Stimulated activated CD4-positive, alpha-beta T cell treated with anti-CD3 and anti-CD28 coated beads, Interleukin-1b, Interleukin-23, amount 100 ng/mL, for 1 hour (primary cell): ENCODE results near the gene PDE10A.
"Not testable (repeated sequence)": the region's sequence is repeated elsewhere in the genome, so short reads cannot be mapped to it uniquely, and the experiment has no call there.

ENCODE experiments used
- DNase-seq, 2 donors: peaks; one replicate each; pipeline ENCODE4 v3.0.0-alpha.2; 2020; ENCODE audit warnings: low read depth in 2 of 2

PDE10A gene

DNA sequence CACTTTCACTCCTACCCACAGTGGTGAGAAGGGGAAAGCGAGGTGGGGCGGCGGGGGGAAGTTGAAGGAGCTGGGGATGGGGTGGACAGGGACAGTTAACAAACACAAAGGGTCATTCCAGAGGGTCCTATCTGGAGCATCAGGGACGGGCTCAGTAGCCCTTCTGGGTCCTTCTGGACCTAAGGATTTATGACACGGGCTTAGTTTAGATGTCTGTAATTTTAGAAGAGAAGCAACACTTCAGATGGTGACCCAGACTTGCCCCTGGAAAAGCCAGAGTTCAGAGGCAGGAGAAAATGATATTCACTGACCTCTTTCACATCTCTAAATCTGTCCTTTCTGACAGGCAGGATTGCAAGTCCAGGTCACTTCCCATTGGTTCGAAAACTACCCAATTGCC, 36.3 kb downstream of the PDE10A start:
- DNase-seq = no peak

DNA sequence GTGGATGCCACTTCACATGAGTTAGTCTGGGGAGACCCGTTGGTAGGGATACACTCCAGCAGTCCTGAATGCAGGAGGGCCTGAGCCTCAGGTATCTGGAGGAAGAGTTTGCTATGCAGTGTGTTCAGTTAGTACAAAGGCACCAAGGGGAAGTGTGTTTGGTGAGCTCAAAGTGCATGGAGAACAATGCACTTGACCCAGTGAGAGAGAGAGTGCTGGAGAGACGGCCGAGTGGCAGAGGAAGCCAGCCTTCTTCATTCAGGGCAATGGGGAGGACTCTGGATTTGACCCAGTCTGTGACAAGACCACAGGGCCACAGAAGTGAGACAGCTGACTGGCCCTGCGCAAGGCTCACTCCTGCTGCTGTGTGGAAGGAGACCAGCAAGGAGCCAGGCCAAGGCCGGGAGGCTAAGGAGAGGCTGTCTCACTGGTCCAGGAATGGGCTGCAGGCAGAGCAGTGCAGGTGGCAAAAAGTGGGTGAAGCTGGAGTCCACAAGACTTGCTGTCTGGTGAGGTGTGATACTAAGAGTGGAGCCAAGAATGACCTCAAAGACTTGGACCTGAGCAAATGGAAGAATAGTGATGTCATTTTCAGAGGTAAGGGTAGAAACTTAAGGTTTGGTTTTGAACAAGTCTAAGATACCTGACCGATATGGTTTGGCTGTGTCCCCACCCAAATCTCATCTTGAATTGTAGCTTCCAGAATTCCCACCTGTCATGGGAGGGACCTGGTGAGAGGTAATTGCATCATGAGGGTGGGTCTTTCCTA, 38.0 kb downstream of the PDE10A start:
- no peak for DNase-seq

DNA sequence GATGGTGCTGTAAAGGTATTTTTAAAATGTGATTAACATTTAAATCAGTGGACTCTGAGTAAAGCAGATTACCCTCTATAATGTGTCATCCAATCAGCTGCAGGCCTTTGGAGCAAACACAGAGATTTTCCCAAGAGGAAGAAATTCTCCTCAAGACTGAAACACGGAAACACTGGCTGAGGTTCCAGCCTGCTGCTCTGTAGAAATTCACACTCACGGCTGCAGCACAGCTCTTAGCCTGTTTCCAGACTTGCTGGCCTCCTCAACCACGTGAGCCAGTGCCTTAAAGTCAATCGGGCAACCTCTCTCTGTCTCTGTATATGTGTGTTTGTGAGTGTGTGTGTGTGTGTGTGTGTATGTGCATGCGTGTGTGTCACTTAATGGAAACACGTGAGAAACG, 41.1 kb downstream of the PDE10A start:
- no peak for DNase-seq

DNA sequence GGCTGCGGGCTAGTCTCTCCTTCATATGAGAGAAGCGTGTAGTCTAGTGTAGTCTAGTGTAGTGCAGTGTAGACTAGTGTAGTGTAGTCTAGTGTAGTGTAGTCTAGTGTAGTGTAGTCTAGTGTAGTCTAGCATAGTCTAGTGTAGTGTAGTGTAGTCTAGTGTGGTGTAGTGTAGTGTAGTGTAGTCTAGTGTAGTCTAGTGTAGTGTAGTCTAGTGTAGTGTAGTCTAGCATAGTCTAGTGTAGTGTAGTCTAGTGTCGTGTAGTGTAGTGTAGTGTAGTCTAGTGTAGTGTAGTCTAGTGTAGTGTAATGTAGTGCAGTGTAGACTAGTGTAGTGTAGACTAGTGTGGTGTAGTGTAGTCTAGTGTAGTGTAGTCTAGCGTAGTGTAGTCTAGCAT, 44.1 kb downstream of the PDE10A start:
- not testable (repeated sequence) for DNase-seq

DNA sequence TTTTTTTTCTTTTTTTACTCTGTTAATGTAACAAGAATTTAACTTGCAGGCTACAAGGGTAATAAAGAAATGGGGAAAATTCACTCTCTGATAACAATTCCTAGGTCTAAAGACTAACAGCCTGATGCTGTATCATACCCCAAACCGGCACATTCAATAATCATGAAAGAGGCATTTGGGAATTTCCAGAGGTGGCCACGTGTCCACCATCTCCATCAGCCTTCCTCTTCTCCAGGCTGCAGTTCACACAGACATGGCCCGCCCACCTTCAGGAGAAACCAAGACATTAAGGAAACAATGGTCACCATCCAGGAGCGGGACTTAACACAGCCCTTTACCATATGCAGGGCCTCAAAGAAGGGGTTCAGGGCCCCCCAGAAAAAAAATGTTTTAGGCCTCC, 44.8 kb downstream of the PDE10A start:
- no peak for DNase-seq

DNA sequence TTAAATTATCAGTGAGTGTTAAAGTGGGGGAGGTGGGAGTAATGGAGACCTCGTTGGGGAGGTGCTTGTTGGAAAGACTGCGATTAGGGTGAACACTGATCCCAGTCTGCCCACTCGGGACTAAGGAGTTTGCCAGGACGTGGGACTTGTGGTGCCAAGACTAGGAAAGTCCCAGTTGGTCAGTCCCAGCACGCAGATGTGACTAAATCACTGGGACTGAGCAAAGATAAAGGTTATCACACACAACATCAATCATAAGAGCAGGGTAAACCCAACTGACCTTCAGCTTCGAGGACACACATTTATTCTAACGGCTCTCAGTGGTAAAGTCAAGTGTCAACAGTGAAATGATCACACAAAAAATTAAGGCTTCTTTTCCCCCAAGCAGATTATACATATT, 45.5 kb downstream of the PDE10A start:
- DNase-seq = no peak

DNA sequence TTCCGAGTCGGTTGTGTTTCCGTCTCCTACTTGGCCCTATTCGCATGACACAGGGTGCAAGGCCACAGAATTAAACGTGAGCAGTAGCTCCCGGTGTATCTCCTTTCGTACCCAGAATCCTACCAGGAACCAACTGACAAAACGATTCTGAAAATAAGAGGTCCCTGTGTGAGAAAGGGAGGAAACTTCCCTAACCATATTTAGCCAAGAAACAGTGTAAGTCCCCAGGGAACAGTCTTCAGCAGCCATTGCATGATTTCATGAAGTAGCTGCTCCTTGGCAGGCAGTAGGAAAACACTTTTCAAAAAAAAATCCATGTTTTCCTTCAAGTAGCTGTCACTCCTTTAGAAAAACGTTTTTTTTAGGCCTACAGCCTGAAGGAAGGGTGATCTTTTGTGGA, 46.9 kb downstream of the PDE10A start:
- DNase-seq = no peak

DNA sequence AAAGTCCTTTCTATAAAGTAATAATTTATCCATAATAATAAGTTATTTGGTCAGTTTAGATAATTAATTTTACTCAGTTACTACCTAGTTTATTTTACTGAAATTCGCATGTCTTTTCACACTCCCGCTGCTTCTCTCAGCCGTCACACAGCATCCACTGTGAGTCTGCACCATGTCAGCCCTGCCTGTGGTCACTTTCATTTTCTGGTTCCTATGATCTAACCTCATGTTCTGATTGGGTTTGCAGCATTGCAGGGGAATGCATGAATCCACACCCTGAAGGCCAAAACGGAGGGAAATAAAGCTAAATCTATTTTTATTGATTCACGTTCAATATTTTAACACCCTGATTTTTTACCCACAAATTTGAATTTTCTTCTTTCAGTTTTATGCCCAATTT, 47.4 kb downstream of the PDE10A start:
- DNase-seq = no peak

DNA sequence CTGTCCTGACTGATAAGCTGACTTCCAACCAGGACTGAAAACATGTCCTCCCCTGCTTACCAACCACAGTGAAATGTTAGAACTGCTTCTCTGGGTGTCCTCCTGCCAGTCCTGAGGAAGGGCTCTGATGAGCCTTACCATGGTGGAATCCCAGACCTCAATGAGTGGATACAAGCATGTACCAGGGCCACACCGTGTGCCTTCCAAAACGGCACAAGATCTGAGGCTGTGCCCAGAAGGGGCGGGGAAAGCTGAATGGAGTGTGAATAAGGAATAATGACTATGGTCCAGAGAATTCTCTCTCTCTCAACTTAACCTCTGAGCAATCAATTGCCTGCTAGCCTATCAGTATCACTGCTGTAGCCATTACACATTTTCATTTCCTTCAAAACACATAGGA, 51.7 kb downstream of the PDE10A start:
- DNase-seq = no peak

DNA sequence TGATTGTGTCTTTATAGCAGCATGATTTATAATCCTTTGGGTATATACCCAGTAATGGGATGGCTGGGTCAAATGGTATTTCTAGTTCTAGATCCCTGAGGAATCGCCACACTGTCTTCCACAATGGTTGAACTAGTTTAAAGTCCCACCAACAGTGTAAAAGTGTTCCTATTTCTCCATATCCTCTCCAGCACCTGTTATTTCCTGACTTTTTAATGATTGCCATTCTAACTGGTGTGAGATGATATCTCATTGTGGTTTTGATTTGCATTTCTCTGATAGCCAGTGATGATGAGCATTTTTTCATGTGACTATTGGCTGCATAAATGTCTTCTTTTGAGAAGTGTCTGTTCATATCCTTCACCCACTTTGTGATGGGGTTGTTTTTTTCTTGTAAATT, 54.5 kb downstream of the PDE10A start:
- not testable (repeated sequence) for DNase-seq

DNA sequence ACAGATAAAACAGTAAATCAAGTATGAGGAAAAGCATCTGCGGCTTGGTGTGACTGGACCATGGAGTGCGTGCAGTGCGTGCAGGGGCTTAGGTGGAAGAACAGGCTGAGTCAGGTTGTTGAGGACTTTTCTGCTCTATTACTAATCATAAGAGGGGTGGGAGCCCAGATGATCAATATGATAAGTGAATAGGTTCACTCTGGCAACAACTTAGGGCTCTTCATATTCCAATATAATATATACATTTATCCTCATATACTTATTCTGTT, 56.4 kb downstream of the PDE10A start:
- DNase-seq = no peak

DNA sequence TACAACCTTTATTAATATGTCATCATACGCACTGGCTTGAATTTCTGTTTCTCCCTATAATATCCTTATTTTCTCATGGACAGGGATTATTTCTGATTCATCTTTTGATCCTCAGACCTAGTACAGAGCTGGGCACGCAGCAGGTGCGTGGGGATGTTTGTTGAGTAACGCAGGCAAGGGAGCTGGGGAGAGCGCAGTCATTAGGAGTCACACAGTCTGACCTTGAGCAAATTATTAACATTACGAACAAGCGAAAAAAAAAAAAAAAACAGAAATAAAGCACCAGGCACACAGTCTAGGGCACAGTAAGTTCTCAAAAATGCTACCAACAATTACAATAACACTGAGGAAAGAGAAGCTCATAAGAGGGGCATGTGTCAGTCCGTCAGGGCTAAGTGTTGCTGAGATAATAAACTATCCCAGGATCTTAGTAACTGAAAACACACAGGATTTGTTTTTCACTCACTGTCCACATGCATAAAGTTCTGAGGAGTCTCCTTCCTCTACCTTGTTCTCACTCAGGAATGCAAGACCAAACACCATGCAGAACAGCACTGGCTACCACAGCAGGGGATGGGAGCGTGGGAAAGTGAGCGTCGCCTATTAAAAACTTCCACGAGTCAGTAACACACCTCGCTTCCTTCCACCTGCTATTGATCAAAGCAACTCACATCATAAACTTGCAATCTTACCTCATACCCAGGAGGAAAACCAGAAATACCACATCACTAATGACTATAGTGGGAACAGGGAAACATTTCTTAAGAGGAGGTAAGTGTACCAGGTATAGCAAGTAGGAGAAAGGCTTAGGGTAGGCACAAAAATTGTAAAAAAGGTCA, 56.9 kb downstream of the PDE10A start:
- DNase-seq = no peak

DNA sequence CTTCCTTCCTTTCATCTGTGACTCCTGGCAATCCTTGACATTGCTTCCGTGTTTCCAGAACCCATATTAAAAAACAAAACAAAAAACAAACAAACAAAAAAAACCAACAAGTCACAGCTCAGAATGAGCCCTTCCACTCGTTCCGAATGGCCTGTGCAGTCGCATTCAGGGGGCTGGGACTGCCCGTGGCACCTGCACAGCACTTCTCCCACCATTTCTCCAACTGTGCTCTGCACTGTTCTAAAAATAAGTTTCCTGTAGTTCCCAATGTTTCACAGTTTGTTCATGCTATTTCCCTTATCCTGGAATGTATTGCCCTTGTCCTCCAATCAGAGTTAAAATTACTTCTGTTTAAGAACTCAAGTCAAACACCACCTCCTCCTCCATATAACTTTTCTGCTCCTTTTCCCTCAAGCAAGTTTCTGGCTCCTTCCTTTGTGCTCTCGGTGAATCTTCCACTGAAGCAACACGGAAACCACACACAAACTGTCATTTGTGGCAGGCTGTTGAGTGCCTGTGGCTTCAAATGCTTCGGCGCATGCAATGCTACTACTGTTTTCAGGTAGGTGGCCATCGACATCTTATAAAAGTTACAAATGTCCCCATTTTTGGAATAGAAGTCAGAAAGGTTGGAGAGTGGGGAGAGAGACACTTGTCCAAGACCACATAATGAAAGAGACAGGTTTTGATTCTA, 57.7 kb downstream of the PDE10A start:
- no peak for DNase-seq

DNA sequence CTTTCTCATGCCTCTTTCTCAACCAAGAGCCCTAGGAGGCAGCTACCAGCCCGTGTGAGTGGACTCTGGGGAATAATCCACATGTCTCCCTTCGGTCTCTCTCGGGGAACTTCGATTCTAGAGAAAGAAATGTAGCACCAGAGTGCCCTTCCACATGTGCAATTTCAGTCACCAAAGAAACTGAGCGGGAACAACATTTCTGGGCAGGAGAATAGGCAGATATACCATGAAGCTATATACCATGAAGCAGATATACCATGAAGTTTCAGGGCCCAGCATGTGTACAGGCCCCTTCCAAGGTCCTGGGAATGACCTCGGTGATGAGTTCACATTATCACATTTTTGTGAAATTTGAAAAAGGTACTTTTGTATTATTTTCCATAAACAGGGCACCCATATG, 60.8 kb downstream of the PDE10A start:
- DNase-seq = no peak

DNA sequence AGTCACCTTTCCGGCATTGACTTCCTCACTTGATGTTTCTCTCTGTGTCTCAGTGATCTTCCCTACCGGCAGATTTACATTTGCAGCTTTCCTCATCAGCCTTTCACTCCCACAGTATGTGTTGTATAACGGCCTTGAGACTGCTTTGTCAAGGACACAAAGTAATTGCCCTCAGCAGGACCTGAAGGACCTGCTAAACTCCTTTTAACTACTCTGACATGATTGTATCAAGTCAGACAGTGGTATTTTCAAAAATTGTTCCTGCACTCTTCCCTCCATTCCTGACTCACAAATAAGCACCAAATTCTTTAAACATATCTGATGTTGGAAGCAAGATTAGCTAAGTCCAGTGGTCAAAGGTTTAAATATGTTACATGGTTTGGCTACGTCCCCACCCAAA, 62.4 kb downstream of the PDE10A start:
- no peak for DNase-seq

DNA sequence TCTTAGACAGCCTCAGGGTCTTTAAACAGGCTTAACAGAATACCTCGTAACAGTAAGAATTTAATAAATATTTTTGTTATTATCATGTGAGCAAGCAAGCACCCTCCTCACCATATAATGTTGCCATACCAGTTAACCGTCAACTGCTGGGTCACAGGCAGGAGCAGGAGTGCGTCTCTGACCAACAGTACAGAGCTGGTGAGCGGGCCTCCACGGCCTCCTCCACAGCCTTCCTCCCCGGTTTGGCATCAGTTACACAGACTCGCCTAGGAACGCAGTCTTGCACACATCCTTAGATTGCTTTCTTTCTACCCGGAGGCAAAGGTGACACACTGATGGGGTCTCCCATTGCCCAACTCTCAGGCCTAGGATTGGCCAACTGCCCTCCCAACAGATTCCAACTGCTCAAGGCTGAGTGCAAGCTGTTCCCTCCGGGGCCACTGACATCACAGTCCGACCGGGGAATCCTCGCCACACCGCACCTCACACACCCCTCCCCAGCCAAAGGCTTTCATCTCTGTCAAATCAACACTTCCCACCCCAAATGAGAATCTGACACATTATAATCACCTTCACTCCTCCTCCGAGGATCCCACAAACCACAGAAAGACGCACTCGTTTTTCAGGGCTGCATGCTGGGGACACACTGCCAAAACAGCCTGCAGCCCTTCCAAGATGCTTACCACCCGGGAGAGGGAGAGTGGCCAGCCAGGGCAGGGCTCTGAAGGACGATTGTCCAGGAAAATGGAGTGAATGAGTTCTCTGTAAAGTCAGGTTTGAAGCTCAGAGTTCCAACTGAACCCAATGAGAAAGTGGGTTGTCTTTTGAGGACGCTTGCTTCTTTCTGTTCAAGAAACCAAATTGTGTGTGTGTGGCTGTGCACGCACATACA, 63.2 kb downstream of the PDE10A start:
- DNase-seq = no peak

DNA sequence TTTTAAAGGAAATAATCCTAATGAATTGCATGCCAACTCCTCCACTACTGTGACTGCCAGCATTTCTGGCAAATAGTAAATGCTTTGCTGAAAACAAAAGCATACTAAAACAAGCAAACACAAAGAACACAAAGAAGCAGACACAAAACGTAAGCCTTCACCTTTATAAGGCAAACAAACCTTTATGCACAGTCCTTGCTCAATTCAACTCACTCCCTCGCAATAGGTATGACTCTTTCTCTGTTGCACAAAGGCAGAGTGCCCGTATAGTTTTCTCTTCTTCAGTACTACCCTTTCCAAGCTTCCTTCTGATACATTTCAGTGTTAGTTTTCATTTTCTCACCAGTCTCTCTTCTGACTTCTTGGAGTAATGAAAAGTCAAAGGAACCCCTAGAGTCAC, 63.9 kb downstream of the PDE10A start:
- DNase-seq = no peak

DNA sequence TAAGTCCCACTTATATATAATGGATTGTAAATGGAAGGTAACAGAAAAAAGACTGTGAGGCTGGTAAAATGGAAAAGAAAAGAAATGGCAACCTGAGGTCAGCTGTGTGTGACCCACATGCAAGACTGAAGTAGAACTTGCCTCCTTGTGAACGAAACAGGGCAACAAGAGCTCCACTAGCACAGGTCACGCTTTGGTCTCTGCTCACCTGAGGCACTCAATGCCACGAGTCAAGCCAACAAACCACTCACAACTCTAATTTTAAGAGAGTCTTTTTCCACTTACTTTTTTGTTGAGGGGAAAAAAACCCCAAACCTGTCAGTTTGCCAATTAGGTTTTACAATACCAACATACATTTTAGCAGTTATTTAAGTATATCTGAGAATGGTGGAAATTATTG, 65.2 kb downstream of the PDE10A start:
- DNase-seq = no peak

DNA sequence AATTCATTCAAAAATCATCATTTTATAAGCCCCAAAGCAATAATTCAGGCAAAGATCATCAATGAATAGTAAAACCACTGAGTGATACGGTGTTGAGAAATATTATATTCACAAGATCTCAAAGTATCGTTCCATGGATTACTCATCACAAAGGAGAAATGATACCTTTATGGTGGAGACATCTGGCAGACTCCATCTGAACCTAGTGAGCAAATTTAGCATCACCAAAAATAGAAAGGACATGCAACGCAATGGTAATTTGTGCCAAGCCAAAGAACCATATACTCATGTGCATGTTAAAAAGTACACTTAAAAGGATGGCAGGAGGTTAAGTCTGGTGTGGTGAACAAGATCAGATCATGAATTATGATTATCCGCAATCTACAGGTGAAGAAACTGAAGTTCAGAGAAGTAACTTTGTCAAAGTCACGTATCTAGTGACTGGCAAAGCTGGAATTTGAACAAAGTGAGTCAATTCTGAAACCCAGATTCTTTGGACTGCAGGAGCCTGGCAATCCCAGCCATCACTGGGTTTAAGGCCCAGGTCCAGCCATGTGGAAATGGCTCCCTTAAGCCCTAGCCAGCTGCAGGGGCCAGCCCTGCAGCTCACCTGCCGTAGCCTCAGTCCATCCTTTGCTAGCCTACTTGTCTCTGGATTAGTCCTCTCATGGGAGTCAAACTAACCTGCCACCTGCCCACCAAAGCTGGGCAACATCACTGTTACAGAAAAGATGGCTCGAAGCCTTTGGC, 68.3 kb downstream of the PDE10A start:
- no peak for DNase-seq

DNA sequence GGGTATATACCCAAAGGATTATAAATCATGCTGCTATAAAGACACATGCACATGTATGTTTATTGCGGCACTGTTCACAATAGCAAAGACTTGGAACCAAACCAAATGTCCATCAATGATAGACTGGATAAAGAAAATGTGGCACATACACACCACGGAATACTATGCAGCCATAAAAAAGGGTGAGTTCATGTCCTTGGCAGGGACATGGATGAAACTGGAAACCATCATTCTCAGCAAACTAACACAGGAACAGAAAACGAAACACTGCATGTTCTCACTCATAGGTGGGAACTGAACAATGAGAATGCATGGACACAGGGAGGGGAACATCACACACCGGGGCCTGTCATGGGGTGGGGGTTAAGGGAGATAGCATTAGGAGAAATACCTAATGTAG, 70.1 kb downstream of the PDE10A start:
- DNase-seq = not testable (repeated sequence)

DNA sequence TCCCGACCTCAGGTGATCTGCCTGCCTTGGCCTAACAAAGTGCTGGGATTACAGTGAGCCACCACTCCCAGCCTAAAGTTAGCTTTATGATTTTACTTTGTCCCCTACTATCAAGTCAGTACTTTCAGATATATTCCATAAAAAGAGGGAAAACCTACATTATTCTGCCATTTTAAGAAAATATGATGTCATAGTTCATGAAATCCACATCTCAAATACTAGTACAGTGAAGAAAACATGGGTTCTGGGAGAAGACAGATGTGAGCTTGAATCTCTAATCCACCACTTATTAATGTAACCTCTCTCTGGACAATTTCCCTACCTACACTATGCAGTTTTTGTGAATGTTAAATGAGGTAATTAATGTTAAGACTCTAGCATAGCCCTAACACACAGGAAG, 74.5 kb downstream of the PDE10A start:
- no peak for DNase-seq
